Spleen (tissue), 11 donors: ENCODE data around the gene APC. TPM values are rescaled to one million over a fixed set of nuclear protein-coding genes. Genes with fewer than 3 reads are reported as not detected.
A peak's percentile ranks its signal among the peaks of the same experiment; 100 is the strongest.
"Not testable (repeated sequence)": the region's sequence is repeated elsewhere in the genome, so short reads cannot be mapped to it uniquely, and the experiment has no call there.

Source experiments
- DNase-seq: peaks from one replicate; pipeline ENCODE4 v3.0.0-alpha.2; 2020
- H3K27ac ChIP-seq, 8 donors: fragments of 200-600 bp; sonication (generic) in 7 of 8; 1 replicate in 4 of 8; 2 replicates in 4 of 8; pipeline versions ENCODE4 v1.5.0 to v1.8.0; 2016 to 2021; ENCODE audit warnings: inconsistent platforms in 4 of 8, mild to moderate bottlenecking in 4 of 8, moderate library complexity in 1 of 8
- H3K27me3 ChIP-seq, 7 donors: fragments of 200-600 bp; sonication (generic) in 6 of 7; replicated peaks in 1 of 7; 1 replicate in 4 of 7; 2 replicates in 3 of 7; pipeline versions ENCODE4 v1.5.0 to v1.8.0; 2016 to 2021; ENCODE audit warnings: inconsistent platforms in 3 of 7, mild to moderate bottlenecking in 1 of 7
- H3K36me3 ChIP-seq, 6 donors: fragments of 200-600 bp; sonication (generic) in 5 of 6; 1 replicate in 4 of 6; 2 replicates in 2 of 6; pipeline versions ENCODE4 v1.5.0 to v1.8.0; 2016 to 2021; ENCODE audit warnings: inconsistent platforms in 2 of 6
- H3K4me1 ChIP-seq, 6 donors: fragments of 200-600 bp; sonication (generic) in 5 of 6; 1 replicate in 3 of 6; 2 replicates in 3 of 6; pipeline versions ENCODE4 v1.5.0 to v1.8.0; 2016 to 2021; ENCODE audit warnings: inconsistent platforms in 3 of 6
- H3K4me3 ChIP-seq, 8 donors: fragments of 200-600 bp; sonication (generic) in 7 of 8; 1 replicate in 4 of 8; 2 replicates in 4 of 8; pipeline versions ENCODE4 v1.5.0 to v1.8.0; 2016 to 2021; ENCODE audit warnings: inconsistent platforms in 4 of 8, mild to moderate bottlenecking in 4 of 8, moderate library complexity in 2 of 8
- H3K9me3 ChIP-seq, 8 donors: fragments of 200-600 bp; sonication (generic) in 7 of 8; 1 replicate in 4 of 8; 2 replicates in 4 of 8; pipeline versions ENCODE4 v1.5.0 to v1.8.0; 2016 to 2021; ENCODE audit warnings: inconsistent platforms in 4 of 8
- CTCF ChIP-seq, 11 experiments: fragments of 200-600 bp in 7 of 11; fragments of 450-650 bp in 4 of 11; sonication (generic) in 4 of 11; IDR thresholded peaks in 8 of 11; conservative IDR thresholded peaks in 3 of 11; 1 replicate in 7 of 11; 2 replicates in 4 of 11; pipeline versions ENCODE4 v1.4.0 to v1.8.0; 2016 to 2021; ENCODE audit warnings: antibody characterized with exemption in 11 of 11, inconsistent platforms in 4 of 11, mild to moderate bottlenecking in 1 of 11
- POLR2A ChIP-seq, 3 donors: fragments of 450-650 bp; IDR thresholded peaks; one replicate each; pipeline ENCODE4 v1.5.1; 2017; ENCODE audit warnings: antibody characterized with exemption in 3 of 3, mild to moderate bottlenecking in 1 of 3
- POLR2AphosphoS5 ChIP-seq, 3 donors: sonication (generic); formaldehyde crosslinking; IDR thresholded peaks; one replicate each; pipeline ENCODE4 v1.5.1; 2017; ENCODE audit warnings: antibody characterized with exemption in 3 of 3
- WGBS, 5 donors: extraction: QIAGEN DNeasy Blood & Tissue Kit in 3 of 5; methylation state at CpG; one replicate each; pipeline versions ENCODE4 v1.1.5 to v1.1.7; 2013 to 2018; 5-methylcytosine and 5-hydroxymethylcytosine counted together
- intact Hi-C: fragments of 100-400 bp; cut with DNase I; formaldehyde crosslinking; loops from one replicate; pipeline ENCODE4 v1.15.0; 2023; ENCODE audit warnings: low total_unique reads
- polyA plus RNA-seq, 3 donors: library from polyadenylated mRNA; stranded (reverse); fragments of 200-250 nt; gene quantifications; one replicate each; pipeline ENCODE4 v1.2.1, GENCODE V29; 2013
- total RNA-seq, 7 donors: library from RNA; depleted of rRNA in 3 of 7; stranded (reverse); fragments of >200 nt in 3 of 7; fragmentation: NEBNext Ultra II Directional in 4 of 7; extraction: Animal tissue kit (Norgen Biotek cat#: 25700) in 4 of 7; gene quantifications; one replicate each; pipeline versions ENCODE4 v1.1.0 to v1.2.1, GENCODE V29; 2016 to 2021
- donor health status: healthy with polysubstance abuse.
- donor health status: DM: no; HTN: no; CAD: no; lungs with moderate emphysema.
- donor health status: DM: no; HTN: no; CAD: no.
- donor health status: Bipolar disorder and iron deficiency.
- donor health status: healthy.
- donor health status: DM: no; HTN: no; CAD: no.
- donor health status: DM: yes; HTN: yes; CAD: no.

The APC gene
- total and polyA plus RNA-seq, 10 donors = 2.1 to 83.0 (median 52.5) TPM

- intact Hi-C loops = no loop called here
- no peaks in the 10 kb centered on the region for H3K27me3 ChIP-seq
- DNase-seq = no peak
- H3K36me3 ChIP-seq = peaks cover 6 to 100% (median 67%) of the 10 kb centered on the region in 6 donors
- no peak overlapping the region for H3K4me3 ChIP-seq
- peaks cover 0 to 39% (median 10%) of the 10 kb centered on the region in 6 donors for H3K4me1 ChIP-seq
- TF ChIP-seq POLR2AphosphoS5 (IDR thresholded peaks at IDR 0.05) (no peak), POLR2A (IDR thresholded peaks at IDR 0.05) (no peak), CTCF (IDR thresholded peaks at IDR 0.05 in 8 of 11, conservative IDR thresholded peaks at IDR 0.05 in 3 of 11) (no peak)
- peak overlapping the region in 2 of 8 donors; percentile 41 to 42 for H3K27ac ChIP-seq
- 68 to 95% (median 93%) methylated on average over 2 of the region's 2 CpGs for WGBS, 5 donors
- H3K9me3 ChIP-seq = no peaks in the 10 kb centered on the region
These were observed 142.7 kb downstream of the APC start for GRCh38 chr5:112880219-112880964.

GRCh38 chr5:112883192-112883591 lies 145.5 kb downstream of the APC start:
- Histone ChIP-seq H3K27me3 (no peaks in the 10 kb centered on the region), H3K4me1 (peaks cover 0 to 36% (median 15%) of the 10 kb centered on the region in 6 donors), H3K9me3 (no peaks in the 10 kb centered on the region), H3K27ac (no peak overlapping the region), H3K4me3 (no peak overlapping the region), H3K36me3 (peaks cover 0 to 100% (median 71%) of the 10 kb centered on the region in 6 donors)
- WGBS, 5 donors = 85 to 99% (median 92%) methylated on average over 2 of the region's 2 CpGs
- TF ChIP-seq POLR2AphosphoS5 (IDR thresholded peaks at IDR 0.05) (no peak), CTCF (IDR thresholded peaks at IDR 0.05 in 8 of 11, conservative IDR thresholded peaks at IDR 0.05 in 3 of 11) (no peak), POLR2A (IDR thresholded peaks at IDR 0.05) (no peak)
- DNase-seq = no peak
- intact Hi-C loops = no loop called here

- Histone ChIP-seq H3K27me3 (no peaks in the 10 kb centered on the region), H3K4me3 (no peak overlapping the region), H3K4me1 (peaks cover 0 to 27% (median 5%) of the 10 kb centered on the region in 6 donors), H3K9me3 (no peaks in the 10 kb centered on the region), H3K36me3 (peaks cover 0 to 99% (median 59%) of the 10 kb centered on the region in 6 donors), H3K27ac (no peak overlapping the region)
- no peak for TF ChIP-seq CTCF (IDR thresholded peaks at IDR 0.05 in 8 of 11, conservative IDR thresholded peaks at IDR 0.05 in 3 of 11)
- TF ChIP-seq POLR2A (IDR thresholded peaks at IDR 0.05) = no peak
- TF ChIP-seq POLR2AphosphoS5 (IDR thresholded peaks at IDR 0.05) = no peak
- intact Hi-C loops = no loop called here
- DNase-seq = no peak
- 93 to 98% (median 95%) methylated on average over 3 of the region's 3 CpGs for WGBS, 5 donors
These were observed 147.3 kb downstream of the APC start for GRCh38 chr5:112885001-112885400.

GRCh38 chr5:112886975-112887374 lies 149.3 kb downstream of the APC start:
- Histone ChIP-seq H3K4me1 (peaks cover 0 to 17% (median 3%) of the 10 kb centered on the region in 6 donors), H3K9me3 (no peaks in the 10 kb centered on the region), H3K36me3 (peaks cover 0 to 99% (median 47%) of the 10 kb centered on the region in 6 donors), H3K27me3 (no peaks in the 10 kb centered on the region), H3K27ac (peak overlapping the region in 3 of 8 donors; percentile 0 to 25 (median 12)), H3K4me3 (no peak overlapping the region)
- no peak for DNase-seq
- TF ChIP-seq POLR2A (IDR thresholded peaks at IDR 0.05) = no peak
- no peak for TF ChIP-seq CTCF (IDR thresholded peaks at IDR 0.05 in 8 of 11, conservative IDR thresholded peaks at IDR 0.05 in 3 of 11)
- TF ChIP-seq POLR2AphosphoS5 (IDR thresholded peaks at IDR 0.05) = no peak
- 55 to 80% (median 65%) methylated on average over 4 of the region's 4 CpGs for WGBS, 5 donors
- intact Hi-C loops = no loop called here

- H3K36me3 ChIP-seq = peaks cover 0 to 97% (median 29%) of the 10 kb centered on the region in 6 donors
- H3K4me1 ChIP-seq = peaks cover 0 to 11% (median 3%) of the 10 kb centered on the region in 6 donors
- H3K27me3 ChIP-seq, DNase-seq, intact Hi-C loops, H3K9me3 ChIP-seq, H3K4me3 ChIP-seq, H3K27ac ChIP-seq: not testable (repeated sequence)
- WGBS, 5 donors = 85 to 93% (median 89%) methylated on average over 8 of the region's 8 CpGs
These were observed 154.4 kb downstream of the APC start for GRCh38 chr5:112892066-112892465.
